ENCODE results near the gene RPH3AL. TPM values are rescaled to one million over a fixed set of nuclear protein-coding genes. Genes with fewer than 3 reads are reported as not detected.
A peak's percentile ranks its signal among the peaks of the same experiment; 100 is the strongest.

Gene RPH3AL
- total and polyA plus RNA-seq, 12 donors, result 3.6 to 11.1 (median 6.0) TPM

DNA sequence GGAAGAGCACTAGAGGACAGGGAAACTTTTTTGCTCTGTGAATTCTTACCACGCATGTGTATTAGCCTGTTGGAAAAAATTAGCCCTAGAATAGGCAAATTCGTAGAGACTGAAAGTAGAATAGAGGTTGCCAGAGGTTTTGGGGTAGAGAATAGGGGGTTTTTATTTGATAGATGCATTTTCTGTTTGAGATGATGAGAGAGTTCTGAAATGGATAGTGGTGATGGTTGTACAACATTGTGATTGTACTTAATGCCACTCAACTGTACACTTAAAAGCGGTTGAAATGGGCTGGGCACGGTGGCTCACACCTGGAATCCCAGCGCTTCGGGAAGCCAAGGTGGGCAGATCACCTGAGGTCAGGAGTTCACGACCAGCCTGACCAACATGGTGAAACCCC lies 163.2 kb downstream of the RPH3AL start:
- no peak for DNase-seq
- intact Hi-C loops (cut with DNase I), result no loop called here
- peaks cover 0 to 17% (median 2%) of the 10 kb centered on the region in 7 donors for H3K27me3 ChIP-seq
- H3K9me3 ChIP-seq, result no peaks in the 10 kb centered on the region
- no peak overlapping the region for H3K4me3 ChIP-seq
- WGBS, 2 donors, result 88 to 90% methylated on average over 7 of the region's 7 CpGs
- TF ChIP-seq, protein P1, sequence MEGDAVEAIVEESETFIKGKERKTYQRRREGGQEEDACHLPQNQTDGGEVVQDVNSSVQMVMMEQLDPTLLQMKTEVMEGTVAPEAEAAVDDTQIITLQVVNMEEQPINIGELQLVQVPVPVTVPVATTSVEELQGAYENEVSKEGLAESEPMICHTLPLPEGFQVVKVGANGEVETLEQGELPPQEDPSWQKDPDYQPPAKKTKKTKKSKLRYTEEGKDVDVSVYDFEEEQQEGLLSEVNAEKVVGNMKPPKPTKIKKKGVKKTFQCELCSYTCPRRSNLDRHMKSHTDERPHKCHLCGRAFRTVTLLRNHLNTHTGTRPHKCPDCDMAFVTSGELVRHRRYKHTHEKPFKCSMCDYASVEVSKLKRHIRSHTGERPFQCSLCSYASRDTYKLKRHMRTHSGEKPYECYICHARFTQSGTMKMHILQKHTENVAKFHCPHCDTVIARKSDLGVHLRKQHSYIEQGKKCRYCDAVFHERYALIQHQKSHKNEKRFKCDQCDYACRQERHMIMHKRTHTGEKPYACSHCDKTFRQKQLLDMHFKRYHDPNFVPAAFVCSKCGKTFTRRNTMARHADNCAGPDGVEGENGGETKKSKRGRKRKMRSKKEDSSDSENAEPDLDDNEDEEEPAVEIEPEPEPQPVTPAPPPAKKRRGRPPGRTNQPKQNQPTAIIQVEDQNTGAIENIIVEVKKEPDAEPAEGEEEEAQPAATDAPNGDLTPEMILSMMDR (IDR thresholded peaks at IDR 0.05), result no peak
- peaks cover 0 to 16% (median 0%) of the 10 kb centered on the region in 9 donors for H3K4me1 ChIP-seq
- H3K27ac ChIP-seq, result no peak overlapping the region
- no peak for ATAC-seq
- no peaks in the 10 kb centered on the region for H3K36me3 ChIP-seq

DNA sequence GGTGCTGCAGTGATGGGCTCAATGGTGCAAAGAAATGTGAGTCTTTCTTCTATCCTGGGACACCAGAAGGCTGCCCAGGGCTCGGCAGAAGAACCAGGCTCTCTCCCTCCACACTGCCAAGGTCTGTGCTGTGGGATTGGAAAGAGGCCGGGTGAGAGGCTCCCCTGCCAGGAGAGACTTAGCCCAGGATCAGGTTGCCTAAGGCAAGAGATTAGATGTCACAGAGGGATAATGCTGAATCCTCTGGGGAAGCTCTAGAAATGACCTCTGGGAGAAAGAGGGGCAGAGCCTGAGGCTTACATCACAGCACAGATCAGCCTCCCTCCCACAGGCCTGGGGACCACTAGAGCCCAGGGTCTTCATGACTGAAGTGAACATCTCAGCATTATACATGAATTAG lies 165.5 kb downstream of the RPH3AL start:
- 54 to 56% methylated on average over 2 of the region's 2 CpGs for WGBS, 2 donors
- ATAC-seq (no peak), DNase-seq (no peak)
- intact Hi-C loops (cut with DNase I), result no loop called here
- no peak overlapping the region for H3K4me3 ChIP-seq
- H3K4me1 ChIP-seq, result peaks cover 0 to 29% (median 6%) of the 10 kb centered on the region in 9 donors
- TF ChIP-seq, protein P1 (IDR thresholded peaks at IDR 0.05), result no peak
- peaks cover 0 to 30% (median 14%) of the 10 kb centered on the region in 7 donors for H3K27me3 ChIP-seq
- H3K36me3 ChIP-seq, result no peaks in the 10 kb centered on the region
- H3K27ac ChIP-seq, result no peak overlapping the region
- no peaks in the 10 kb centered on the region for H3K9me3 ChIP-seq

DNA sequence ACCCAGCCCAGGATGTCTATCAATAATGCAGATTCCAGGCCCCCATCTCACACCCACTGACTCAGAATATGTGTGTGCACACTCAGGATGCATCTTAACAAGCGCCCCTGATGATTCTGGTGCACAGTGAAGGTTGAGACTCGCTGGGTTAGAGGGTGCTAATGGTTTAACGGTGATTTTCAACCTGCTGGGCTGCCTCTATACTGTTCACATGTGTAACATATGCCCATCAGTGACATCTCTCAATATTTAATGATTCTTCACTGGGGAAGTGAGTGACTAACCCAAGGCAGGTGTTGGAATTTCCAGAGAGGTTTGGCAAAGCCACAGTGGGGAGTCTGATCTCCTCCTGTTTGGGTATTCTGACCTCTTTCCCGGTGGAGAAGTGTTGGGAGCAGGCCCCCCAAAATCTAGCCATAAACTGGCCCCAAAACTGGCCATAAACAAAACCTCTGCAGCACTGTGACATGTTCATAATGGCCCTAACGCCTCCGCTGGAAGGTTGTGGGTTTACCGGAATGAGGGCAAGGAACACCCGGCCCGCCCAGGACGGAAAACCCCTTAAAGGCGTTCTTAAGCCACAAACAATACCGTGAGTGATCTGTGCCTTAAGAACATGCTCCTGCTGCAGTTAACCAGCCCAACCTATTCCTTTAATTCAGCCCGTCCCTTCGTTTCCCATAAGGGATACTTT lies 167.0 kb downstream of the RPH3AL start:
- WGBS, 2 donors, result 58 to 63% methylated on average over 14 of the region's 14 CpGs
- no peaks in the 10 kb centered on the region for H3K36me3 ChIP-seq

DNA sequence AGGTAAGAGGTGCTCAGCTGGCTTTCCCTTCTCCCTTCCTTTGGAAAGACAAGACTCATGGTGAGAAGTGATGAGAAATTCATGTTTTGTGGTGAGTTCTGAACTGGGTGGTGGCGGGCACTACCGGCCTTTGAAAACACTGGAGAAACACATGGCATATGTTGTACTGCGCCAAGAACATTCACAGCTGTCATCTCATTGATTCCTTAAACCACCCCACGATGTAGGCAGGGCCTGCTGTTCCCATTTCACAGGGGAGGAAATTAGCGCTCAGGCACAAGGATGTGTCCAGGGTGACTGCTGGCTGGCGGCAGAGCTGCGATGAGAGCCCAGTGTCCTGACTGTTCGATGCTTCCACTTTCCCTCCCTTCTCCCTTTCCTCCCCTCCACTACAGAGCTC lies 169.6 kb downstream of the RPH3AL start:
- DNase-seq, result no peak
- no peak overlapping the region for H3K27ac ChIP-seq
- TF ChIP-seq, protein P1 (IDR thresholded peaks at IDR 0.05), result no peak

More for the DNA sequence above, 167.0 kb downstream of the RPH3AL start:
- ATAC-seq (no peak), DNase-seq (no peak)
- no peaks in the 10 kb centered on the region for H3K9me3 ChIP-seq
- H3K27ac ChIP-seq, result peak overlapping the region in 4 of 10 donors; percentile 3 to 52 (median 35)
- H3K27me3 ChIP-seq, result peaks cover 4 to 40% (median 24%) of the 10 kb centered on the region in 7 donors
- TF ChIP-seq, protein P1 (IDR thresholded peaks at IDR 0.05), result no peak
- intact Hi-C loops (cut with DNase I), result no loop called here
- no peak overlapping the region for H3K4me3 ChIP-seq
- H3K4me1 ChIP-seq, result peaks cover 0 to 33% (median 11%) of the 10 kb centered on the region in 9 donors

More for the DNA sequence above, 169.6 kb downstream of the RPH3AL start:
- ATAC-seq, result no peak
- H3K4me3 ChIP-seq, result no peak overlapping the region
- peaks cover 2 to 57% (median 31%) of the 10 kb centered on the region in 9 donors for H3K4me1 ChIP-seq
- WGBS, 2 donors, result 61 to 67% methylated on average over 8 of the region's 8 CpGs
- no peaks in the 10 kb centered on the region for H3K9me3 ChIP-seq
- H3K27me3 ChIP-seq, result peaks cover 13 to 60% (median 35%) of the 10 kb centered on the region in 7 donors
- H3K36me3 ChIP-seq, result no peaks in the 10 kb centered on the region
- intact Hi-C loops (cut with DNase I), result no loop called here

Measured in heart right ventricle (tissue), 16 donors.